GM21576 (cell line): ENCODE data around the gene APC2.

ENCODE experiments used
- ATAC-seq: cut with Tn5 transposase; IDR thresholded peaks from one replicate; pipeline ENCODE4 v1.9.1; 2021; ENCODE audit warnings: mild to moderate bottlenecking, moderate library complexity; ENCODE audit not compliant: unreplicated experiment

Gene APC2

DNA sequence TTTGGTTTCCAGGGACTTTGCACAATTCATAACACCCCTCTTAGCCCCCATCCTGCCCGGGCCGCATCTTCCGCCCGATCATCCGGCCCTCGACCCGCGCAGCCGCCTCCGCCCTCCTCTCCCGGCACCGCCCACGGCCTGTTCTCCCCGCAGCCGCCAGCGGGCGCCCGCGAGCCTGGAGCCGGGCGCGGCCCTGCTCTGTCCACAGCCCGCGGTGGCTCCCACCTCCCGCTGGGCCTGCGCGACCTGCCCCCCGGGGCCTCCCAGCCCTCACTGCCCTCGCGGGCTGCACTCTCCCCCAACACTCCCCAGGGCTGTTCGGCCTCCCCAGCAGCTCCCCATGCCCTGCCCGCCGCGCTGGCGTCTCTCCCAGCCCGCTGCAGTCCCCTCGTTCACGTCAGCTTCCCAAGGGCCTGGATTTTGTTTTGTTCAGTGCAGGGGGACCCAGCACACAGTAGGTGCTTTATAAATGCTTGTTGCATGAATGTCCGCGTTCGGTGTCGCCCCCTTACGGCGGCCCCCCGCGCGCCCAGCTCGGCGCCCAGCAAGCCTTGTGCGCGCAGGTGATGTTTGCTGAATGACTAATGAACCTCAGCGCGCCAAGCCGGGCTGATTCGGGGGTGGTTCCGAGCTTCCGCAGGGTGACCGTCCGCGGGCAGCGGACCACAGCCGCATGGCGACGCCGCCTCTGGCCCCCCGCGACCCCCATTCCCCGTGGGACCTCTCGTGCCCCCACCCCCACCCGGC, 4.6 kb upstream of the APC2 start:
- ATAC-seq = peak; percentile 56

DNA sequence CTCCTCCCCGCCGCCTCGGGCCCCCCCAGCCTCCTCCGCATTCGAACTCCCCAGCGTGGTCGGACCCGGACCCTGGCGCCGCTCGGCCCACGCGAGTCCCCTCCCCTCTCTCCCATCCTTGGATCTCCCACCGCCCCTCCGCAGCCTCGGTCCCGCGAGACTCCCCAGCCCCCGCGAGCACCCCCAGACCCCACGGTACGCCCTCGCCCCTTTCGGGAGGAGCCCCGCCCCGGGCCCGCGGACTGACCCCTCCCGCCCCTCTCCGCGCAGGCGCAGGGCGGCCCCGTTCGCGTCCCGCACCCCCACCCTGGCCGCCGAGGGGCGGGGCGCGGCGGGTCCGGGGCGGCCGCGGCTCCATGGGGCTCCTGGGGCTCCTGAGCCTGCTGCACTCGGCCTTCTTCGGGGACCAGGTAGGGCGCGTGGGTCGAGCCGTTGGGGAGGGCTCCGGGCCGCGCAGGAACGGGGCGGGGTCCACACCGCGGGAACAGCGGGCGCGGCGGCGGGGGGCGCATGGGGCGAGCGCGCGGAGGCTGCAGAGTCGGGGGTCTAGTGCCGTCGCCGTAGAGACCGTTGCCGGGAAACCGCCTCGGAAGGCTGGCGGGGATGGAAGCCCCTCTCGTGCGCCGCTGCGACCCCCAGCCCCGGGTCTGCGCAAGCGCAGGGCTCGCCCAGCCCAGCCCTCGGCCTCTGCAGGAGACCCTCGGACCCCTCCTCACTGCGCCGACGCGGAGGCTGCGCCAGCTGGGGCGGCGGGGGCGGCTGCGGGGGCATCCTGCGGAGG, 3.8 kb upstream of the APC2 start:
- no peak for ATAC-seq

DNA sequence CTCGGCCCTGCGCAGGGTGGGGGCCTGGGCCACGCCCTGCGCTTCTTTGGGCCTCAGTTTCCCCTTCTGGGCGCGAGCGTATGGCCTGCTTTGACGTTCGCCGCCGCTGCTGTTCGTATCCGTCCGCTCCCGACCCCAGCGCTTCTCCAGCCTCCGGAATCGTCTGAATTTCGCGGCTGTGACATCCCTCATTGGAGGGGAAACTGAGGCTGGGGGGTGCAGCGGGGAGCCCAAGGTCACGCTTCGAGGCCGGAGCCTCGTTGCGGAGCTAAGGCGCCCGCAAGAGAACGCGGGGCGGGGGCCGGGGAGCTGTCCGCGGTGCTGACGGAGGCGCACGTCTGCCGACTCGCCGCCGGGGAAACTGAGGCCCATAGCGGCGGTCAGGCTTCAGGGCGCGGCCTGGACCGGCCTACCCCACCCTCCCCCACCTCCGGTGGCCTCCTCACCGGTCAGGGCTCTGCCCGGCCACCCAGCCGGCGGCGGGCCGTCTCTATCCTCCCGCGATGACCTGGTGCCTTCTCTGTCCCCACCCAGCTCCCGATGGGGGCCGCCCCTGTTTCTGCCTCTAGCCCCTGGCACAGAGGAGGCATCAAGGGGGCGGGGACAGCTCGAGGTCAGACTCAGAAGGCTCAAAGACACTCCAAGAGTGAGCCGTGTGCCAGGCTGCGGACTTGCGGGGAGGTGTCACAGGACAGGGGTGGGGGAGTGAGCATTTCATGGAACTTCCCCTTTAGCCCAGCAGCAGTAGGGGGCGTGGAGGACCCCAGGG, 3.0 kb upstream of the APC2 start:
- ATAC-seq = no peak

DNA sequence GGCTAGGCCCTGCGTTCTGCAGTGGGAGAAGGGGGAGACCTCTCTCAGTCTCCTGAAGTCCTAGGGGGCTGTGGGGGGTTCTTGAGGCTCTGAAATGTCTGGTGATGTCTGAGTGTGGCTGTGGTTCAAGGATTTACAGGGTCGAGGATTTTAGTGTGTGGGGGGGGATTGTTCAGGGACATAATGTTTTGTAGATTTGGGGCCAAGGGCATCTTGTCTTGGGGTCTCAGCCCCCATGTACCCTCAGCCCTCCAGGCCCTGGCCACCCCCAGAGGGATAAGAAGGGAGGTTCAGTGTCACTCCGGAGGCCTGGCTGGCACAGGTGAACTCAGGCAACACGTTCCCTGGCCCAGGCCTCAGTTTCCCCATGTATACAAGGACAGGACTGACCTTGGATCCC, 2.4 kb upstream of the APC2 start:
- no peak for ATAC-seq

DNA sequence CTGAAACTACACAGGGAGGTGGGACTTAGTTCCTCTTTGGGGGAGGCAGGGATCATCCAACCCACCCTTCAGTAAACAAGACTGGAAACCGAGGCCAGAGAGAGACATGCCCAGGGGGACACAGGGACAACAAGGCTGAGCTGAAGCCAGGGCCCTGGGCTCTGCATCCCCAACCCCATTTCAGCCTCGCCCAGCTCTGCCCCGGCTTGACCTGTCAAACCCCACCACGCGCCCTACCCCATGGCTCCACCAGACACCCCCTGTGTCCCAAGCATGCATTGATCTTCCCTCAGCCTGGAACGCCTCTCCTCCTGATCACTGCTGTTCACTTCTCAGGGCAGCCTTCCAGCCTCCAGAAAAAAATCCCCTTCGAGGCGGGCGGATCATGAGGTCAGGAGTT, 2.0 kb upstream of the APC2 start:
- no peak for ATAC-seq

DNA sequence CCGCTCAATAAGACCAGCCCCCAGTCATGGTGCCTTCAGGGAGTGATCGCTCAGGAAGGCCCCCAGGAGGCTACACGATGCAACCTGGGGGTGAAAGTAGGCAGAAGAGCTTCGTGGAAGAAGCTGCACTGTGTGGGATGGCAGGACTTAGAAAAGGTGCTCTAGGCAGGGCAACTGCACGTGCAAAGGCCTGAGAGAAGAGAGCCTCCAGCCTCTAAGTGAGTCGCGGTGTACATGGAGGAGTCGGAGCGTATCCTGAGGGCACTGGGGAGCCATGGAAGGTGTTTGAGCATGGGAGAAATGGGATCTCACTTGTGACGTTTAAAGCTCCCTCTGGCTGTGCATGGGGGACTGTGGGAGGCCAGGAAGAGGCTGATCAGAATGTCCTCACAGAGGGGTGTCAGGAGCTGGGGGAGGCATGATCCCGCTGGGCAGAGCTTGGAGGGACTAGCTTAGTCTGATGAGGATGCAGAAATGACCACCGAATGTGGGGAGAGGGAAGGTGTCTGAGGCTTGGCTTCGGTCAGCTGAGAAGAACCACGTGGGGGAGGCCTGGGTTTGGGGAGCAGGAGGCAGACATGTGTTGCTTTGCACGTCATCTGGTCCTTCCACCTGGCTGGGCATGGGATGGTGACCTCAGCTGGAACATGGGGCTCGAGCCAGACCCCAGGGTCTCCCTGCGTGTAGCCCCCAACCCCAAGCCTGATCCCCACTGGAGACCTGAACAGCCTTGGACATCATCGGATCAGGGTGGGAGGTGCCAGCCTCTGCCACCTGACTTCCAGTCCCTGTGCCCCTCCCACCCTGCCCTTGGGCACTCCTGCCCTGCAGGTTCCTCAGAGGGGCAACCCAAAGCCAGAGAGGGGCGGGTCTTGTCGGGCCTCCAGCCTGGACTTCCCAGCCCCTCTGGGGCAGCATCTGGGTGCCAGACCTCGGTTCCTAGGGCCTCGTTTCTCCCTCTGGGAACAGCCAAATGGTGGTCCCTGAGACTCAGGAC, 1.1 kb downstream of the APC2 start:
- no peak for ATAC-seq

DNA sequence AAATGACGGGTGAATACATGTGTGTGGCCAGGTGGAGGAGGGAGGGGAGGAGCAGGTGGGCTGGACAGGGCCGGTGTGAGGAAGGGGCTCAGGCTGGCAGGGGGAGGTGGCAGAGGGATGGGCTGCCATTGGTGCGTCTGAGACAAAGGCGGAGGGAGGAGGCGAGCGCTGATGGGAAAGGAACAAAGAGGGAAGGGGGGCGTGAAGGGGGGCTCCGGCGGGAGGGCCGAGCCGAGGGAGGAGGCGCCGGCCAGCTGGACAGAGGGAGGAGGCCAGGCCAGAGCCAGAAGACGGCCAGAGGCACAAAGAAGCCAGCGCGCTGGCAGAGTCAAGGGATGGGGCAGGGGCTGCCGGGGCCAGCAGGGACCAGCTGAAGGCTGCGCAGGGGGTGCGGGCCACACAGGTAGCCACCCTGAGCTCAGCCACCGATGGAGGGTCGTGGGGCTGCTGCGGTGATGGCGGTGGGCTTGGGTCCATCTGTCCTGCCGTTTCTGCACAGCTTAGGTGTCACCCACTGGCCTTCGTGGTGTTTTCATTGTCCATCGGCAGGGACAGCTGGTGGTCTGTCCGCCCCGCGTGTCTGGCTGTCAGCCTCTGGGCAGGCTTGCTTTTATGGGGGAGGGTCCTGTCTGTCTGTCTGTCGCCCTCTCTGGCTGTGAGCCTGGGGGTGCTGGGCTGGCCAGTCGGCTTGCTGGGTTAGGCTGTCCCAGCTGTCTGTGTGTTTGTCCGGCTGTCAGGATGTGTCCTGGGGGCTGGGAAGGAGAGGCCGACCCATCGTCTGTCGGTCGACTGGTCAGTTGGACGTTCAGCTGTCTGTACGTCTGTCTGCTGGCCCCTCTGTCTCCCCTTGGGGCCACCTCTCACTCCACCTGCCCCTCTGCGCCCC, 2.2 kb downstream of the APC2 start:
- ATAC-seq = no peak

DNA sequence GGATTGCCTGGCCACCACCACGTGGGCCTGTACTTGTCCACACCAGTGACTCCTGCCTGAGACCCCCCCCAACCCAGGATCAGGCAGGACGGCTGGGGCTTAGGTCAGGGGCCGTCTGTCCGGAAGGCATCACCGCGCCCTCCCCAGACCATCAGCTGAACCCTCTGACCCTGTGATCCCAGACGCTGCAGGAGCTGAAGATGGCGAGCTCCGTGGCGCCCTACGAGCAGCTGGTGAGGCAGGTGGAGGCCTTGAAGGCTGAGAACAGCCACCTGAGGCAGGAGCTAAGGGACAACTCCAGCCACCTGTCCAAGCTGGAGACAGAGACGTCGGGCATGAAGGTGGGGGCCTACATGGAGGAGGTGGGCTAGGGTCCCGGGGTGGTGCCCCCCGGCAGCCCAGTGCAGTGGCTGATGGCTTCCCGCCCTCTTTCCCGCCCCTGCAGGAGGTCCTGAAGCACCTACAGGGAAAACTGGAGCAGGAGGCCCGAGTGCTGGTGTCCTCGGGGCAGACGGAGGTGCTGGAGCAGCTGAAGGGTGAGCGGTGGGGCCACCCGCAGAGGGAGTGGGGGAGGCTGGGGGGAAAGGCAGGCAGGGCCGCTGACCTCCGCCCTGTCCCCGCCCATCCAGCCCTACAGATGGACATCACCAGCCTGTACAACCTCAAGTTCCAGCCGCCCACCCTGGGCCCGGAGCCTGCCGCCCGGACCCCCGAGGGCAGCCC, 3.0 kb downstream of the APC2 start:
- no peak for ATAC-seq

DNA sequence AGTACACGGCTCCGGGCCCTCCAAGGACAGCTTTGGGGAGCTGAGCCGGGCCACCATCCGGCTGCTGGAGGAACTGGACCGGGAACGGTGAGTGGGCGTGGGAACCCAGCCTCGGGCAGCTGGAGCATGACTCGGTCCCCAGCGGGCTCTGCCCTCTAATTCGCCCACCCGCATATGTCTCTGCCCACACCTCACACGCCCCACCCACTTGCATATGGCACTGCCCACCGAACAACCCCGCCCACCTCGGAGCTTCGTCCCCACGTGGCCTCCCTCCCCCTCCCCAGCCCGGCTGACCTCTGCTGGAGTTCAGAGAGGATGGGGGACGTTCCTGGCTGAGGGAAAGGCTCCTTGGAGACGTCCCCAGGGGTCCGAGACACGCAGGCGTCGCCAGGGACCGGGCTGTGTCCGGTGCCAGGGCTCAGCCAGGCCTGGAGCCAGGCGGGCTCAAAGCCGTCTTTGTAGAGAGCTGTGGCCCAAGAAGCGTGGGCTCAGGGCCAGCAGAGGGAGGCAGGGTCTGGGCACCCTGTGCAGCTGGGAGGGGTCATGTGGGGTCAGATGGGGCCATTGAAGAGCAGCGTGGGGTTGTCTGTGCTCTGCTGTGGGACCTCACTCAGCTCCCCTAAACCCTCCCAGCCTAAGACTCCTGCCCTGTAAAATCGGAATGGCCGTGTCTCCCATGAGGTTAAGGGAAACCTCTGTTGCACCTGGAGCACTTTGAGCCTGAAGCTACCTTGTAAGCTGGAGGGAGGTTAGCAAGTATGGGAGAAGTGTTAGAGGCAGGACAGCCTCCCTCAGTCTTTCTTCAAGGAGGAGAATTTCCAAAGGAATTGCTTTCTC, 3.8 kb downstream of the APC2 start:
- no peak for ATAC-seq

DNA sequence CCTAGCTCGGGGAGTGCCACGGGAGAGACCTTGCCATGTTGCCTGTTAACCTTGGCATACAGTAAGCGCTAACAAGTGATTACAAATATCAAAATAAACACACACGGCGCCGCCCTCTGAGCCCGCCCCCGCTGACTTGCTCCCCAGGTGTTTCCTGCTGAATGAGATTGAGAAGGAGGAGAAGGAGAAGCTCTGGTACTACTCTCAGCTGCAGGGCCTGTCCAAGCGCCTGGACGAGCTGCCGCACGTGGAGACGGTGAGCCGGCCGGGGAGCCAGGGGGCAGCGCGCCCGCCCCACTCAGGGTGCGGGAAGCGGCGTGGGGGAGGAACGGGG, 5.0 kb downstream of the APC2 start:
- no peak for ATAC-seq

DNA sequence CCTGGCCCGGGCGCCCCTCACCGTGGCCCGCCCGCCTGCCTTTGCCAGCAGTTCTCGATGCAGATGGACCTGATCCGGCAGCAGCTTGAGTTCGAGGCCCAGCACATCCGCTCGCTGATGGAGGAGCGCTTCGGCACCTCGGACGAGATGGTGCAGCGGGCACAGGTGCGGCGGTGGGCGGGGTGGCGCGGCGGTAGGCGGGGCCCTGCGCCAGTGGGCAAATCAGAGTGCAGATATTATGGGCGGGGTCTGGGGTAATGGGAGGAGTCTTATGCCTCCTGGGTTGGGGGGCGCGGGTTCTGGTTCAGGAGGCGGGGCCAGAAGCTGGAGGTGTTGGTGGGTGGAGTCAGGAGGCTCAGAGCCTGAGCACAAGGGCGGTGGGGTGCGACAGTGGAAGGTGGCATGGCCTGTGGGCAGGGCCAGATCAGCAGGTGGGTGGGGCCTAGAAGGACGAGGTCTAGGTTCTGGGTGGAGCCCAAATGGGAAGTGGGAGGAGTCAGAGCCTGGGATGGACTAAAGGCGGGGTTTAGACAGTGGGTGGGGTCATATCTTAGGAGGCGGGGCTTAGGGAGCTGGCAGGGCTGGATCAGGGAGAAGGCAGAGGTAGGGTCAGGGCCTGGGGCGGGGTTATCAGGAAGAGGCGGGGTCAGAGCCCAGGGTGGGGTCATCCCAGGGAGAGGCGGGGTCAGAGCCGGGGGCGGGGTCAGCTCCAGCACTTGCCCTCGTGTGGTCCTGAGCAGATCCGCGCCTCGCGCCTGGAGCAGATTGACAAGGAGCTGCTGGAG, 5.6 kb downstream of the APC2 start:
- no peak for ATAC-seq

DNA sequence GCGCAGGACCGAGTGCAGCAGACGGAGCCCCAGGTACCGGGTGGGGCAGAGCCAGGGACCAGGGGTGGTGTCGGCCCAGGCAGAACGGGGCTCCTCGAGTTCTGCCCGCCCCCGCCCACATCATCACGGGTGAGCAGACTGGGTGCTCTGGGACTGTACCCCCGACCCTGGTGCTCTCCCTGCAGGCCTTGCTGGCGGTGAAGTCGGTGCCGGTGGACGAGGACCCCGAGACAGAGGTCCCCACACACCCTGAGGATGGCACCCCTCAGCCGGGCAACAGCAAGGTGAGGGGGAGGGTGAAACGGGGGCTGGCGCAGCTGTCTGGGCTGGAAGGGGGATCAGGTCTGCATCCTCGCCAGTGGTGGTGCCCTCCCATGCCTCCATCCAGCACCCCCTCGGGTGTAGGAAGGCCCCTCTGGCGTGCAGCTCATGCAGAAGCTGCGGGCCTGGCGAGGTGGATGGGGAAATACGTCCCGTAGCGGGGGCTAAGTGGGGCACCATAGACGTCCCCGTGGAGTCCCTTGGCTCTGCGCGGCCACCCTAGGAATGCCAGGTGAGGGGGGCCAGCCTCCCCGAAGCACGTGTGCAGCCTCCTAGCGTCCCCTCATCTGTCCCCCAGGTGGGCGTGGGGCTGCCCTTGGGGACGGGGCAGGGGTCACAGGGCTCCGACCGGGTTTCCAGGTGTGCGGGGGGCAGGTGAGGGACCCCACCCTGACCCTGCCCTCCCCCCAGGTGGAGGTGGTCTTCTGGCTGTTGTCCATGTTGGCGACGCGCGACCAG, 6.4 kb downstream of the APC2 start:
- no peak for ATAC-seq

DNA sequence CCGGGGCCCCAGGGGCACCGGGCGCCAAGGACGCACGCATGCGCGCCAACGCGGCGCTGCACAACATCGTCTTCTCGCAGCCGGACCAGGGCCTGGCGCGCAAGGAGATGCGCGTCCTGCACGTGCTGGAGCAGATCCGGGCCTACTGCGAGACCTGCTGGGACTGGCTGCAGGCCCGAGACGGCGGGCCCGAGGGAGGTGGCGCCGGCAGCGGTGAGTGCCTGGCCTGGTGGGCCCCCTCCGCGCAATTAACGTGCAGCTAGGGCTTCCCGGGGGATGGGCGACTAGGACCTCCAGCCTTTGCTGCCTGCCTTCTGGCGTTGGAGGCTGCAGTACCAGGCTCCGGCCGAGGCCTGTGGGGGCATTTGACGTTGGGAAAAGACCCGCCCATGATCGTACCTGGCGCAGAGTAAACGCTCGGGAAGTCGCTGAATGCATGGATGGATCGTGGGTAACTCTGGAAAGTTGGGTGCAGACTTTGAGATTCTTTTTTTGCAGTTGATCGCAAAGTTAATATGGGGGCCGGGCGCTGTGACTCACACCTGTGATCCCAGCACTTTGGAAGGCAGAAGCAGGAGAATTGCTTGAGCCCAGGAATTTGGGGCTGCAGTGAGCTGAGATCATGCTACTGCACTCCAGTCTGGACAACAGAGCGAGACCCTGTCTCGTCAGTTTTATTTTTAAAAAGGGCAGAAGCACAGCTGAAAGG, 7.3 kb downstream of the APC2 start:
- ATAC-seq = no peak

DNA sequence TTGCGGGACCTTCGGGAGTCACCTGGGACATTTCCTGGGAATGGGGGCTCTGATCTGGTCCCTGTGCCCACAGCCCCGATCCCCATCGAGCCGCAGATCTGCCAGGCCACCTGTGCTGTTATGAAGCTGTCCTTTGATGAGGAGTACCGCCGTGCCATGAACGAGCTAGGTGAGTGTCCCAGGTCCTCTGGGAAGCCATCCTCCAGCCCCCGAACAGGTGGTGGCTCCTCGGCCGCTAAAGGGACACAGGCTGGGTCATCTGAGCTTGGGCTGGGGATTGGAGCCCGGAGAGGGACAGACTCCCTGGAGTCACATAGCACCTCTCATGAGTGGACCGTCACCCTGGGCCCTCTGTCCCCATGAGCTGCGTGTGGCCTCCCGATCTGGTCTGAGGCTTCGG, 8.0 kb downstream of the APC2 start:
- ATAC-seq = no peak

DNA sequence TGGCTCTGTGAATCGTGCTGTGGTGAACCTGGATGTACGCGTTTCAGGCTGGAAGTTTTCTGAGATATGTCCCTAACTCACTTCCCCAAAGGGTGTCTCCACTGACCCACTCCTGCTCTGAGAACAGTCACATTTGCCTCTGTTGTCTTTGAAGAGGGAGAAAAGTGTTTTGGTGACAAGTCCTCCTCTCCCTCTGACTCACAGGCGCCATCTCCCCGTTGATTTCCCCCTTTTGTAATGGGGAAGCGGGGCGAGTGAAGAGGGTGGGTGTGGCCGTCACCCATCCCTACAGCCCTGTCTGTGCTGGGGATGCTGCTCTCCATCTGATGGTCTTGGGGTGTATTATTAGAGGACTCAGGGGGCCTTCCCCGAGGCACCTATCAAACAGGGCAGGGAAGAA, 9.6 kb downstream of the APC2 start:
- no peak for ATAC-seq
